HepG2 (cell line): ENCODE measurements around the gene EEPD1. TPM values are rescaled to one million over a fixed set of nuclear protein-coding genes. Genes with fewer than 3 reads are reported as not detected.

Source experiments
- ATAC-seq: fragments of 200-7000 bp; cut with Tn5 transposase; 3 replicates; pipeline ENCODE4 v1.9.1; 2020; ENCODE audit warnings: mild to moderate bottlenecking, moderate library complexity
- BruUV-seq: library from RNA; stranded (reverse); fragments of 400-500 nt; replicated peaks from 2 replicates; lab custom pipeline; 2021; lab: Mats Ljungman, UMichigan
- CTCF ChIA-PET: fragments of 300-600 bp; formaldehyde crosslinking; extraction: SDS; loops from one replicate; lab custom pipeline; 2021; ENCODE audit warnings: low total read pairs, inconsistent platforms, low intra/inter-chr PET ratio; lab: Yijun Ruan, JAX
- POLR2A ChIA-PET: fragments of 350-600 bp; sonication (Branson Sonifier 250); formaldehyde crosslinking; loops from one replicate; lab custom pipeline; 2020; ENCODE audit warnings: antibody characterized with exemption, inconsistent platforms; lab: Yijun Ruan, JAX
- DNase-seq: peaks from one replicate; pipeline ENCODE4 v3.0.0-alpha.2; 2015; ENCODE audit warnings: low spot score
- FAIRE-seq: peaks from 3 replicates; lab custom pipeline; 2011; peaks lifted over from hg19 to GRCh38; lab: Jason Lieb, UNC
- H2AFZ ChIP-seq: one replicate; pipeline ENCODE4 v1.6.1; 2011; ENCODE audit warnings: low read length, inconsistent platforms
- H3K27ac ChIP-seq: fragments of 300-600 bp; 3 replicates; pipeline ENCODE4 v1.8.0; 2011; ENCODE audit warnings: mixed run types, mild to moderate bottlenecking, mixed read lengths, low read length, inconsistent platforms; ENCODE audit not compliant: insufficient read depth; ENCODE audit errors: extremely low read length
- H3K27me3 ChIP-seq, 2 experiments: fragments of 200-600 bp in 1 of 2; 2 replicates in 1 of 2; 3 replicates in 1 of 2; pipeline versions ENCODE4 v1.6.0 to v1.8.0; 2011; ENCODE audit warnings: low read length in 2 of 2, mild to moderate bottlenecking in 2 of 2, moderate library complexity in 2 of 2, inconsistent platforms in 1 of 2; ENCODE audit not compliant: insufficient read depth in 2 of 2, control insufficient read depth in 1 of 2
- H3K36me3 ChIP-seq, 2 experiments: fragments of 200-600 bp in 1 of 2; replicated peaks in 1 of 2; 2 replicates in 1 of 2; 3 replicates in 1 of 2; pipeline versions ENCODE4 v1.5.1 to v1.8.0; 2011; ENCODE audit warnings: low read length in 2 of 2, inconsistent platforms in 1 of 2; ENCODE audit not compliant: insufficient read depth in 2 of 2, control insufficient read depth in 1 of 2
- H3K4me1 ChIP-seq: 2 replicates; pipeline ENCODE4 v1.5.1; 2012; ENCODE audit warnings: low read length, inconsistent platforms; ENCODE audit not compliant: insufficient read depth
- H3K4me2 ChIP-seq: 2 replicates; pipeline ENCODE4 v1.6.0; 2011; ENCODE audit warnings: low read depth, low read length, inconsistent platforms
- H3K4me3 ChIP-seq, 3 experiments: fragments of 200-600 bp in 1 of 3; sonication (generic), shearing (Covaris generic) in 1 of 3; replicated peaks in 1 of 3; 2 replicates each; pipeline ENCODE4 v1.5.1; 2011 to 2016; ENCODE audit warnings: low read length in 3 of 3, inconsistent platforms in 2 of 3, low read depth in 2 of 3, mild to moderate bottlenecking in 2 of 3, control low read depth in 1 of 3, mixed read lengths in 1 of 3; ENCODE audit not compliant: insufficient read depth in 1 of 3
- H3K79me2 ChIP-seq: one replicate; pipeline ENCODE4 v1.6.1; 2011; ENCODE audit warnings: low read length, inconsistent platforms; ENCODE audit not compliant: insufficient read depth
- H3K9ac ChIP-seq: 2 replicates; pipeline ENCODE4 v1.6.0; 2011; ENCODE audit warnings: mild to moderate bottlenecking, low read depth, low read length, inconsistent platforms; ENCODE audit not compliant: insufficient read depth
- H3K9me3 ChIP-seq: 2 replicates; pipeline ENCODE4 v1.5.1; 2012; ENCODE audit warnings: mild to moderate bottlenecking, low read length
- H4K20me1 ChIP-seq: 2 replicates; pipeline ENCODE4 v1.6.0; 2011; ENCODE audit warnings: inconsistent platforms, mild to moderate bottlenecking, low read length, moderate library complexity; ENCODE audit not compliant: insufficient read depth
- ARID2 ChIP-seq: sonication (generic); formaldehyde crosslinking; IDR thresholded peaks from 2 replicates; pipeline ENCODE4 v1.8.1; 2022; ENCODE audit warnings: mild to moderate bottlenecking, missing genetic modification reagents, borderline replicate concordance
- CREM ChIP-seq, 2 experiments: sonication (generic) in 1 of 2; formaldehyde crosslinking in 1 of 2; IDR thresholded peaks; 2 replicates each; pipeline versions ENCODE4 v1.4.0 to v1.6.1; 2016 to 2020; ENCODE audit warnings: antibody characterized with exemption in 1 of 2, mild to moderate bottlenecking in 1 of 2, missing genetic modification reagents in 1 of 2
- DR1 ChIP-seq: sonication (generic); formaldehyde crosslinking; IDR thresholded peaks from 2 replicates; pipeline ENCODE4 v1.8.0; 2021; ENCODE audit warnings: mild to moderate bottlenecking, missing genetic modification reagents, inconsistent platforms
- FOSL2 ChIP-seq: sonication (generic); formaldehyde crosslinking; IDR thresholded peaks from 2 replicates; pipeline ENCODE4 v1.4.0; 2020; ENCODE audit warnings: missing genetic modification reagents
- HMGA1 ChIP-seq: sonication (generic); formaldehyde crosslinking; conservative IDR thresholded peaks from 2 replicates; pipeline ENCODE4 v1.4.0; 2020; ENCODE audit warnings: missing genetic modification reagents
- HOXA5 ChIP-seq: sonication (generic); formaldehyde crosslinking; IDR thresholded peaks from 2 replicates; pipeline ENCODE4 v1.4.0; 2020; ENCODE audit warnings: missing genetic modification reagents
- MEIS1 ChIP-seq: sonication (generic); formaldehyde crosslinking; IDR thresholded peaks from 2 replicates; pipeline ENCODE4 v1.9.0; 2021; ENCODE audit warnings: mild to moderate bottlenecking, missing genetic modification reagents, moderate library complexity, borderline replicate concordance
- SIX1 ChIP-seq: sonication (generic); formaldehyde crosslinking; IDR thresholded peaks from 2 replicates; pipeline ENCODE4 v1.4.0; 2020; ENCODE audit warnings: missing genetic modification reagents, borderline replicate concordance
- TBX2 ChIP-seq: sonication (generic); formaldehyde crosslinking; IDR thresholded peaks from 2 replicates; pipeline ENCODE4 v1.5.0; 2020; ENCODE audit warnings: missing genetic modification reagents, mild to moderate bottlenecking, borderline replicate concordance
- ZNF33A ChIP-seq: sonication (generic); formaldehyde crosslinking; IDR thresholded peaks from 2 replicates; pipeline ENCODE4 v1.5.1; 2020; ENCODE audit warnings: missing genetic modification reagents, mild to moderate bottlenecking, moderate library complexity, borderline replicate concordance
- ZNF644 ChIP-seq: IDR thresholded peaks from 2 replicates; pipeline ENCODE4 v1.6.1; 2016; ENCODE audit warnings: low read depth
- ZNF891 ChIP-seq: sonication (generic); formaldehyde crosslinking; IDR thresholded peaks from 2 replicates; pipeline ENCODE4 v1.5.0; 2020; ENCODE audit warnings: mild to moderate bottlenecking, missing genetic modification reagents
- ZSCAN31 ChIP-seq: sonication (generic); formaldehyde crosslinking; IDR thresholded peaks from 2 replicates; pipeline ENCODE4 v1.5.0; 2020; ENCODE audit warnings: low read depth, mild to moderate bottlenecking, missing genetic modification reagents
- WGBS: methylation state at CpG from one replicate; pipeline ENCODE4 v1.1.6; 2017; ENCODE audit warnings: low lambda C conversion rate; 5-methylcytosine and 5-hydroxymethylcytosine counted together
- in situ Hi-C: cut with HindIII; loops from 2 replicates; pipeline ENCODE4 v1.10.0; 2017; ENCODE audit warnings: low pct_unique_long_range_greater_than_20kb; ENCODE audit not compliant: extremely low pct_ligation_motif_present
- intact Hi-C: fragments of 100-400 bp; cut with micrococcal nuclease; formaldehyde crosslinking; loops from one replicate; pipeline ENCODE4 v1.10.0; 2022; ENCODE audit not compliant: unreplicated experiment
- polyA plus RNA-seq, 8 experiments: library from polyadenylated mRNA; depleted of rRNA in 3 of 8; stranded (reverse) in 7 of 8; unstranded in 1 of 8; fragments of >200 nt; fragmentation: Illumina TruSeq in 4 of 8; extraction: Trizol in 4 of 8; gene quantifications; 2 replicates each; pipeline versions ENCODE4 v1.2.1 to v1.2.3, GENCODE V29; 2011 to 2016; ENCODE audit warnings: low read depth in 4 of 8, missing spikeins in 1 of 8, mixed read lengths in 1 of 8; ENCODE audit not compliant: insufficient read depth in 1 of 8
- total RNA-seq, 5 experiments: library from RNA; depleted of rRNA; stranded (reverse); fragments of >200 nt; fragmentation: Illumina TruSeq; extraction: Trizol; gene quantifications; 2 replicates each; pipeline ENCODE4 v1.2.3, GENCODE V29; 2016; ENCODE audit warnings: low read depth in 1 of 5
- TF ChIP-seq, protein P1 (sequence below): sonication (generic); formaldehyde crosslinking; IDR thresholded peaks from 2 replicates; pipeline ENCODE4 v1.4.0; 2020; ENCODE audit warnings: missing genetic modification reagents
- TF ChIP-seq, protein P2 (sequence below): sonication (generic); formaldehyde crosslinking; IDR thresholded peaks from 2 replicates; pipeline ENCODE4 v1.4.0; 2020; ENCODE audit warnings: missing genetic modification reagents
- TF ChIP-seq, protein P3 (sequence below): sonication (generic); formaldehyde crosslinking; IDR thresholded peaks from 2 replicates; pipeline ENCODE4 v1.4.0; 2020; ENCODE audit warnings: mild to moderate bottlenecking, missing genetic modification reagents

Gene EEPD1
- total and polyA plus RNA-seq, 2 of the 13 experiments (the other 11 are each of a cell fraction or from before 2014, with no cell fraction given) = 10.1 to 16.4 TPM

DNA sequence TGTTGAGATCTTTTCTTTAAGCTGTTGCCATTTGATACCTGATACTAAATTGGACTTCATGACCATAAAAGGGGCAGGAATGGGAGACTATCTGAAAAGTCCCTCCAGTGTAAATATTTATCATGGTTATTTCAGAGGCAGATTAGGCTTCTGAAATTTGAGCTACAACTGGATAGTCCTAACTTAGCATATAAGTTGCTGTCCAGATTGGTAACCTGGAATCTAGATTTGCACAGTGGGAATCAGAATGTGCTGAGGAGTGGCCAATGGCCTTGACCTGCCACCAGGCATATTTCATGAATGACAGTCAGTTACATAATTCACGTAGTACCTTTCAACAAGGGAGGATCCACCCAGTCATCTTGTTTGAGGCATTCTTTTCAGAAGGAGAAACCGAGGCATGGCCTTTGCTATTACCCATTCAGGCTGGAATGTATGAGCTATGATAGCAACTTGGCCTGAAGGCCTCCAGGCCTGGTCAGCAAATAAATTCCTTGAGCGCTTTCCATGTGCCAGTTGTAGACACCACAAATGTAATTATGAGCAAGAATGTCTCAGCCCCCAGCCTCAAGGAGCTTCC, 80.0 kb downstream of the EEPD1 start:
- ChIA-PET POLR2A (interaction anchor here (0.6 to 1.2 kb wide), 2 partner anchors 57 to 68 kb away, joined by 3 read pairs; no protein-coding TSS in a partner anchor), CTCF (no interaction called here)
- in situ Hi-C loops = no loop called here
- Histone ChIP-seq H3K27me3 (no peaks in the 10 kb centered on the region), H3K4me3 (no peak overlapping the region), H3K79me2 (peaks cover 8% of the 10 kb centered on the region), H3K9me3 (no peaks in the 10 kb centered on the region), H4K20me1 (0 out of 2 replicates have a peak, but pooled peaks cover 5% of the 10 kb centered on the region), H3K27ac (no peak overlapping the region), H3K4me1 (peaks cover 23% of the 10 kb centered on the region), H2AFZ (no peak overlapping the region), H3K9ac (no peak overlapping the region), H3K4me2 (0 out of 2 replicates have a peak overlapping the region, but pooled peaks have one; percentile 15), H3K36me3 (peaks cover 3 to 10% of the 10 kb centered on the region in 2 experiments; a peak in 4 of 5 replicates)
- ATAC-seq (peak; percentile 64), FAIRE-seq (no peak), DNase-seq (peak; percentile 60)
- intact Hi-C loops = no loop called here
- BruUV-seq = no TSS peak
- WGBS = 78% methylated on average over 3 of the region's 3 CpGs
- TF ChIP-seq DR1 (CRISPR knock-in tag) = no peak
- TF ChIP-seq ZNF33A (CRISPR knock-in tag) = no peak
- TF ChIP-seq HOXA5 (CRISPR knock-in tag) = no peak
- no peak for TF ChIP-seq CREM (IDR thresholded peaks at IDR 0.05)
- TF ChIP-seq CREM (CRISPR knock-in tag; IDR thresholded peaks at IDR 0.05) = no peak
- TF ChIP-seq, protein P1, sequence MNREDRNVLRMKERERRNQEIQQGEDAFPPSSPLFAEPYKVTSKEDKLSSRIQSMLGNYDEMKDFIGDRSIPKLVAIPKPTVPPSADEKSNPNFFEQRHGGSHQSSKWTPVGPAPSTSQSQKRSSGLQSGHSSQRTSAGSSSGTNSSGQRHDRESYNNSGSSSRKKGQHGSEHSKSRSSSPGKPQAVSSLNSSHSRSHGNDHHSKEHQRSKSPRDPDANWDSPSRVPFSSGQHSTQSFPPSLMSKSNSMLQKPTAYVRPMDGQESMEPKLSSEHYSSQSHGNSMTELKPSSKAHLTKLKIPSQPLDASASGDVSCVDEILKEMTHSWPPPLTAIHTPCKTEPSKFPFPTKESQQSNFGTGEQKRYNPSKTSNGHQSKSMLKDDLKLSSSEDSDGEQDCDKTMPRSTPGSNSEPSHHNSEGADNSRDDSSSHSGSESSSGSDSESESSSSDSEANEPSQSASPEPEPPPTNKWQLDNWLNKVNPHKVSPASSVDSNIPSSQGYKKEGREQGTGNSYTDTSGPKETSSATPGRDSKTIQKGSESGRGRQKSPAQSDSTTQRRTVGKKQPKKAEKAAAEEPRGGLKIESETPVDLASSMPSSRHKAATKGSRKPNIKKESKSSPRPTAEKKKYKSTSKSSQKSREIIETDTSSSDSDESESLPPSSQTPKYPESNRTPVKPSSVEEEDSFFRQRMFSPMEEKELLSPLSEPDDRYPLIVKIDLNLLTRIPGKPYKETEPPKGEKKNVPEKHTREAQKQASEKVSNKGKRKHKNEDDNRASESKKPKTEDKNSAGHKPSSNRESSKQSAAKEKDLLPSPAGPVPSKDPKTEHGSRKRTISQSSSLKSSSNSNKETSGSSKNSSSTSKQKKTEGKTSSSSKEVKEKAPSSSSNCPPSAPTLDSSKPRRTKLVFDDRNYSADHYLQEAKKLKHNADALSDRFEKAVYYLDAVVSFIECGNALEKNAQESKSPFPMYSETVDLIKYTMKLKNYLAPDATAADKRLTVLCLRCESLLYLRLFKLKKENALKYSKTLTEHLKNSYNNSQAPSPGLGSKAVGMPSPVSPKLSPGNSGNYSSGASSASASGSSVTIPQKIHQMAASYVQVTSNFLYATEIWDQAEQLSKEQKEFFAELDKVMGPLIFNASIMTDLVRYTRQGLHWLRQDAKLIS (CRISPR knock-in tag) = no peak
- no peak for TF ChIP-seq MEIS1 (CRISPR knock-in tag)
- TF ChIP-seq, protein P2, sequence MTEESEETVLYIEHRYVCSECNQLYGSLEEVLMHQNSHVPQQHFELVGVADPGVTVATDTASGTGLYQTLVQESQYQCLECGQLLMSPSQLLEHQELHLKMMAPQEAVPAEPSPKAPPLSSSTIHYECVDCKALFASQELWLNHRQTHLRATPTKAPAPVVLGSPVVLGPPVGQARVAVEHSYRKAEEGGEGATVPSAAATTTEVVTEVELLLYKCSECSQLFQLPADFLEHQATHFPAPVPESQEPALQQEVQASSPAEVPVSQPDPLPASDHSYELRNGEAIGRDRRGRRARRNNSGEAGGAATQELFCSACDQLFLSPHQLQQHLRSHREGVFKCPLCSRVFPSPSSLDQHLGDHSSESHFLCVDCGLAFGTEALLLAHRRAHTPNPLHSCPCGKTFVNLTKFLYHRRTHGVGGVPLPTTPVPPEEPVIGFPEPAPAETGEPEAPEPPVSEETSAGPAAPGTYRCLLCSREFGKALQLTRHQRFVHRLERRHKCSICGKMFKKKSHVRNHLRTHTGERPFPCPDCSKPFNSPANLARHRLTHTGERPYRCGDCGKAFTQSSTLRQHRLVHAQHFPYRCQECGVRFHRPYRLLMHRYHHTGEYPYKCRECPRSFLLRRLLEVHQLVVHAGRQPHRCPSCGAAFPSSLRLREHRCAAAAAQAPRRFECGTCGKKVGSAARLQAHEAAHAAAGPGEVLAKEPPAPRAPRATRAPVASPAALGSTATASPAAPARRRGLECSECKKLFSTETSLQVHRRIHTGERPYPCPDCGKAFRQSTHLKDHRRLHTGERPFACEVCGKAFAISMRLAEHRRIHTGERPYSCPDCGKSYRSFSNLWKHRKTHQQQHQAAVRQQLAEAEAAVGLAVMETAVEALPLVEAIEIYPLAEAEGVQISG = no peak
- TF ChIP-seq, protein P3, sequence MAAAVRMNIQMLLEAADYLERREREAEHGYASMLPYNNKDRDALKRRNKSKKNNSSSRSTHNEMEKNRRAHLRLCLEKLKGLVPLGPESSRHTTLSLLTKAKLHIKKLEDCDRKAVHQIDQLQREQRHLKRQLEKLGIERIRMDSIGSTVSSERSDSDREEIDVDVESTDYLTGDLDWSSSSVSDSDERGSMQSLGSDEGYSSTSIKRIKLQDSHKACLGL (CRISPR knock-in tag) = no peak
- no peak for TF ChIP-seq ARID2 (CRISPR knock-in tag)
- no peak for TF ChIP-seq ZNF891
- TF ChIP-seq SIX1 = peak; percentile 43; the same call in 1 of the 2 replicates
- no peak for TF ChIP-seq ZSCAN31 (CRISPR knock-in tag)
- peak; percentile 67 for TF ChIP-seq FOSL2 (CRISPR knock-in tag)
- TF ChIP-seq TBX2 (CRISPR knock-in tag) = peak; percentile 54; the same call in 1 of the 2 replicates
- no peak for TF ChIP-seq HMGA1 (CRISPR knock-in tag)
- peak; percentile 40; the same call in 1 of the 2 replicates for TF ChIP-seq ZNF644 (CRISPR knock-in tag)
